Breast epithelium (tissue), 4 donors: ENCODE results near the gene CHM. TPM values are rescaled to one million over a fixed set of nuclear protein-coding genes. Genes with fewer than 3 reads are reported as not detected.
"Not testable (repeated sequence)": the region's sequence is repeated elsewhere in the genome, so short reads cannot be mapped to it uniquely, and the experiment has no call there.

Experiments used
- DNase-seq, 2 donors: peaks; one replicate each; pipeline ENCODE4 v3.0.0-alpha.2; 2019; ENCODE audit warnings: low spot score in 2 of 2
- H3K27ac ChIP-seq, 2 donors: fragments of 200-600 bp; sonication (generic) in 1 of 2; one replicate each; pipeline ENCODE4 v1.5.1; 2016 to 2019; ENCODE audit warnings: mild to moderate bottlenecking in 1 of 2
- H3K27me3 ChIP-seq, 2 donors: fragments of 200-600 bp; sonication (generic) in 1 of 2; one replicate each; pipeline versions ENCODE4 v1.5.1 to v1.6.0; 2017 to 2019; ENCODE audit warnings: control low read depth in 1 of 2, mild to moderate bottlenecking in 1 of 2
- H3K36me3 ChIP-seq: fragments of 200-600 bp; one replicate; pipeline ENCODE4 v1.5.1; 2019
- H3K4me1 ChIP-seq, 2 donors: fragments of 200-600 bp; sonication (generic); one replicate each; pipeline ENCODE4 v1.5.1; 2016 to 2019; ENCODE audit warnings: control low read depth in 1 of 2
- H3K4me3 ChIP-seq, 3 donors: fragments of 200-600 bp; sonication (generic); 1 replicate in 2 of 3; 2 replicates in 1 of 3; pipeline ENCODE4 v1.5.1; 2016 to 2019; ENCODE audit warnings: mild to moderate bottlenecking in 3 of 3, moderate library complexity in 2 of 3
- H3K9me3 ChIP-seq, 2 donors: fragments of 200-600 bp; sonication (generic) in 1 of 2; one replicate each; pipeline ENCODE4 v1.5.1; 2016 to 2019; ENCODE audit warnings: control low read depth in 1 of 2
- CTCF ChIP-seq, 3 donors: fragments of 450-650 bp; IDR thresholded peaks; one replicate each; pipeline ENCODE4 v1.5.1; 2016 to 2017; ENCODE audit warnings: antibody characterized with exemption in 3 of 3, mild to moderate bottlenecking in 3 of 3, moderate library complexity in 3 of 3
- POLR2A ChIP-seq: fragments of 450-650 bp; IDR thresholded peaks from one replicate; pipeline ENCODE4 v1.6.1; 2016; ENCODE audit warnings: antibody characterized with exemption, mild to moderate bottlenecking, moderate library complexity
- POLR2AphosphoS5 ChIP-seq, 3 donors: sonication (generic); formaldehyde crosslinking; IDR thresholded peaks; one replicate each; pipeline ENCODE4 v1.6.1; 2017; ENCODE audit warnings: antibody characterized with exemption in 3 of 3
- intact Hi-C: fragments of 100-400 bp; cut with DNase I; formaldehyde crosslinking; loops from one replicate; pipeline ENCODE4 v1.15.1; 2023; ENCODE audit warnings: low total_unique reads
- total RNA-seq, 3 donors: library from RNA; depleted of rRNA; stranded (reverse); fragments of >200 nt; gene quantifications; one replicate each; pipeline ENCODE4 v1.1.0, GENCODE V29; 2016

CHM gene
- total RNA-seq, 3 donors from 2014 or later: 18.4 to 37.2 (median 22.9) TPM

GRCh38 chrX:85928606-85929005 is 118.8 kb downstream of the CHM start:
- no peaks in the 10 kb centered on the region for H3K4me1 ChIP-seq
- H3K4me3 ChIP-seq: no peak overlapping the region
- H3K27ac ChIP-seq: no peak overlapping the region
- intact Hi-C loops: no loop called here
- TF ChIP-seq POLR2AphosphoS5 (IDR thresholded peaks at IDR 0.05): no peak
- TF ChIP-seq CTCF (IDR thresholded peaks at IDR 0.05): no peak
- no peak for TF ChIP-seq POLR2A
- no peak for DNase-seq
- no peaks in the 10 kb centered on the region for H3K9me3 ChIP-seq
- no peaks in the 10 kb centered on the region for H3K36me3 ChIP-seq
- H3K27me3 ChIP-seq: peaks cover 0 to 6% of the 10 kb centered on the region in 2 donors

- Histone ChIP-seq H3K27ac (no peak overlapping the region), H3K4me3 (no peak overlapping the region), H3K27me3 (peaks cover 0 to 6% of the 10 kb centered on the region in 2 donors), H3K4me1 (no peaks in the 10 kb centered on the region), H3K36me3 (no peaks in the 10 kb centered on the region), H3K9me3 (no peaks in the 10 kb centered on the region)
- intact Hi-C loops: no loop called here
- TF ChIP-seq POLR2AphosphoS5 (IDR thresholded peaks at IDR 0.05) (no peak), POLR2A (no peak), CTCF (IDR thresholded peaks at IDR 0.05) (no peak)
- no peak for DNase-seq
These were observed 119.6 kb downstream of the CHM start for GRCh38 chrX:85927740-85928139.

- no peaks in the 10 kb centered on the region for H3K4me1 ChIP-seq
- no peak for DNase-seq
- H3K27ac ChIP-seq: no peak overlapping the region
- H3K4me3 ChIP-seq: no peak overlapping the region
- H3K27me3 ChIP-seq: peaks cover 0 to 6% of the 10 kb centered on the region in 2 donors
- H3K9me3 ChIP-seq: no peaks in the 10 kb centered on the region
- TF ChIP-seq POLR2A (no peak), CTCF (IDR thresholded peaks at IDR 0.05) (no peak), POLR2AphosphoS5 (IDR thresholded peaks at IDR 0.05) (no peak)
- intact Hi-C loops: no loop called here
- H3K36me3 ChIP-seq: no peaks in the 10 kb centered on the region
These were observed 124.5 kb downstream of the CHM start for GRCh38 chrX:85922821-85923220.

- H3K27me3 ChIP-seq, H3K9me3 ChIP-seq, DNase-seq, H3K4me1 ChIP-seq, intact Hi-C loops, H3K4me3 ChIP-seq, H3K27ac ChIP-seq, H3K36me3 ChIP-seq: not testable (repeated sequence)
These were observed 130.6 kb downstream of the CHM start for GRCh38 chrX:85916656-85917280.

- H3K27me3 ChIP-seq: no peaks in the 10 kb centered on the region
- H3K4me3 ChIP-seq: no peak overlapping the region
- TF ChIP-seq POLR2AphosphoS5 (IDR thresholded peaks at IDR 0.05) (no peak), POLR2A (no peak), CTCF (IDR thresholded peaks at IDR 0.05) (no peak)
- no peak for DNase-seq
- no peaks in the 10 kb centered on the region for H3K4me1 ChIP-seq
- no peak overlapping the region for H3K27ac ChIP-seq
- intact Hi-C loops: no loop called here
- H3K36me3 ChIP-seq: no peaks in the 10 kb centered on the region
- no peaks in the 10 kb centered on the region for H3K9me3 ChIP-seq
These were observed 132.9 kb downstream of the CHM start for GRCh38 chrX:85914431-85914830.

GRCh38 chrX:85907316-85907715 is 140.0 kb downstream of the CHM start:
- Histone ChIP-seq H3K27me3 (peaks cover 0 to 10% of the 10 kb centered on the region in 2 donors), H3K4me1 (no peaks in the 10 kb centered on the region), H3K36me3 (no peaks in the 10 kb centered on the region), H3K9me3 (no peaks in the 10 kb centered on the region), H3K4me3 (no peak overlapping the region), H3K27ac (no peak overlapping the region)
- DNase-seq: no peak
- no peak for TF ChIP-seq CTCF (IDR thresholded peaks at IDR 0.05)
- TF ChIP-seq POLR2A: no peak
- TF ChIP-seq POLR2AphosphoS5 (IDR thresholded peaks at IDR 0.05): no peak
- intact Hi-C loops: no loop called here
